Skeletal muscle tissue (tissue), 4 donors: ENCODE results near the gene FRS2. TPM values are rescaled to one million over a fixed set of nuclear protein-coding genes. Genes with fewer than 3 reads are reported as not detected.

Experiments
- H3K27ac ChIP-seq: one replicate; pipeline ENCODE4 v1.7.0; 2013; ENCODE audit warnings: mild to moderate bottlenecking, low read depth, low read length, inconsistent platforms
- H3K27me3 ChIP-seq, 3 donors: one replicate each; pipeline ENCODE4 v1.7.0; 2013; ENCODE audit warnings: low read length in 3 of 3; ENCODE audit not compliant: control insufficient read depth in 3 of 3, insufficient read depth in 3 of 3
- H3K36me3 ChIP-seq, 3 donors: one replicate each; pipeline ENCODE4 v1.7.0; 2013; ENCODE audit warnings: low read length in 3 of 3; ENCODE audit not compliant: control insufficient read depth in 3 of 3, insufficient read depth in 3 of 3
- H3K4me1 ChIP-seq, 3 donors: one replicate each; pipeline ENCODE4 v1.7.0; 2013; ENCODE audit warnings: low read length in 3 of 3, mild to moderate bottlenecking in 3 of 3; ENCODE audit not compliant: control insufficient read depth in 3 of 3, insufficient read depth in 3 of 3
- H3K4me3 ChIP-seq, 3 donors: one replicate each; pipeline ENCODE4 v1.7.0; 2013; ENCODE audit warnings: low read length in 3 of 3
- H3K9ac ChIP-seq, 3 donors: one replicate each; pipeline ENCODE4 v1.7.0; 2013; ENCODE audit warnings: low read length in 3 of 3, mild to moderate bottlenecking in 3 of 3, moderate library complexity in 2 of 3, low read depth in 1 of 3
- H3K9me3 ChIP-seq, 3 donors: one replicate each; pipeline ENCODE4 v1.7.0; 2013; ENCODE audit warnings: low read length in 3 of 3; ENCODE audit not compliant: control insufficient read depth in 3 of 3
- total RNA-seq: library from RNA; depleted of rRNA; stranded (reverse); fragments of >200 nt; gene quantifications from one replicate; pipeline ENCODE4 v1.2.3, GENCODE V29; 2014
- donor health status: Osteomylitis.

FRS2 gene, protein sequence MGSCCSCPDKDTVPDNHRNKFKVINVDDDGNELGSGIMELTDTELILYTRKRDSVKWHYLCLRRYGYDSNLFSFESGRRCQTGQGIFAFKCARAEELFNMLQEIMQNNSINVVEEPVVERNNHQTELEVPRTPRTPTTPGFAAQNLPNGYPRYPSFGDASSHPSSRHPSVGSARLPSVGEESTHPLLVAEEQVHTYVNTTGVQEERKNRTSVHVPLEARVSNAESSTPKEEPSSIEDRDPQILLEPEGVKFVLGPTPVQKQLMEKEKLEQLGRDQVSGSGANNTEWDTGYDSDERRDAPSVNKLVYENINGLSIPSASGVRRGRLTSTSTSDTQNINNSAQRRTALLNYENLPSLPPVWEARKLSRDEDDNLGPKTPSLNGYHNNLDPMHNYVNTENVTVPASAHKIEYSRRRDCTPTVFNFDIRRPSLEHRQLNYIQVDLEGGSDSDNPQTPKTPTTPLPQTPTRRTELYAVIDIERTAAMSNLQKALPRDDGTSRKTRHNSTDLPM
- 32.9 TPM for total RNA-seq

DNA sequence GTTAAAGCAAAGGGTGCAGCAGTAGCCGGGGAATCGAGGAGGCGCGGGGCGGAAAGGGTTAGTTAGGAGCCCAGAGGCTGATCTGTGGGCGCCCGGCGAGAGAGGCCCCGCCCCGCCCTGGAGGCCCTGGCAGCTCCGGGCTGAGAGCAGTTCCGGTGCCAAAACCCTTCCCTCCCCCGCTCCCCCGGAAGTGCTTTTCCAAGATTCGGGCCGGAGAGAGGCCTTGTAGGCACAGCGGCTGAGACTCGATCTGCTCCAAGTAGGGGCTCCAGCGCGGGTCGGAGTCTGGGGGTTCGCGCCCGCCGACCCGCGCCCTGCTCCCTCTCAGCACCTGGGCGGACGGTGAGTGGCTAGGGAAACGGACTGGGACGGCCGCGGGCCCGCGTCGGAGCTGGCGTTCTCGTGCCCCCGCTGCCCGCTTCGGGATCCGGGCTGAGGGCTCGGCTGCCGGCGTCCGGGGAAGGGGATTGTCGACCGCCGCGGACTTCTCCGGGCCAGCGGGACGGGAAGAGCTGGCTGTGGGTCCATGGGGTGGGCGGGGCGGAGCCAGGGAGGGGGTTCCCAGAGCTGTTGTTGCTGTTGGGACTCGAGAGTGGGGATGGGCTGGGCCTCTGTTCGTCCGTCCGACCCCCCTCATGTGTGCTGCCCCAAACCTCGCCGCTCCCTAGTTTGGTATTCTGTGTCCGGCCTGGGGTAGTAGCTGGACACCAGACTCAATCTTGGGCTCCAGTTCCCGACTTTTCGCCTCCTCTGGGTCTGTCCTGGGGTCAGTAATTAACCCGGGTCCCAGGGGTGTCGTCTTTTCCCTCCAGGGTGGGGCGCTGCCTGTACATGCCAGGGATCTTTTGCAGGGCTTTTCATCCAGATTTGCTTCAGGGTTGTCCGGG lies at the start of gene FRS2:
Gene FRS2, plus strand, starts transcription at position 200 of the 887 bp plus-strand sequence. CDS start 98,643 bp downstream, outside the sequence.
- Histone ChIP-seq H3K4me1 (peaks cover 22 to 41% (median 40%) of the 10 kb centered on the region in 3 donors), H3K9ac (peak within 1 kb of the TSS; percentile 91 to 99 (median 96)), H3K27ac (peak within 1 kb of the TSS; percentile 94), H3K36me3 (no peaks in the 10 kb centered on the region), H3K4me3 (peak within 1 kb of the TSS; percentile 83 to 89 (median 87)), H3K9me3 (no peaks in the 10 kb centered on the region), H3K27me3 (no peaks in the 10 kb centered on the region)

DNA sequence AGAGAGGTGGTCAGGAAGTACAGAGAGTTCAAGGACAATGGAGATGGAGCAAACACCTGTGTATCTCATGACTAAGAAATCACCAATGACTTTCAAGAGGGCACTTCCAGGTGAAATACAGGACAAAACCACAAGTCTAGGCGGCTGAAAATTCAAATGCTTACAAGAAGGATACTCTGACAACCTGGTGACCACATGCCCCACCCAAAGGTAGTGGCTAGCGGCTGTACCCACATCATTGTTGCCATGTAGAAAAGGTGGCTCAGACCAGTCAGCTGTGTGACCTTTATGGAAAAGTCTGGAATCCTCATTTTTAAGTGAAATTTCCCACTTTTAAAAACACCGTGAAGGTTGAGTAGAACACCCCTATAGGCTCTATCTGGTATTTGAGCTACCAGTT lies 48.6 kb upstream of the FRS2 start:
- no peak overlapping the region for H3K4me3 ChIP-seq
- H3K36me3 ChIP-seq = no peaks in the 10 kb centered on the region
- no peak overlapping the region for H3K9ac ChIP-seq
- H3K9me3 ChIP-seq = no peaks in the 10 kb centered on the region
- H3K27me3 ChIP-seq = peaks cover 0 to 3% (median 0%) of the 10 kb centered on the region in 3 donors
- no peak overlapping the region for H3K27ac ChIP-seq
- H3K4me1 ChIP-seq = peaks cover 0 to under 1% (median 0%) of the 10 kb centered on the region in 3 donors

DNA sequence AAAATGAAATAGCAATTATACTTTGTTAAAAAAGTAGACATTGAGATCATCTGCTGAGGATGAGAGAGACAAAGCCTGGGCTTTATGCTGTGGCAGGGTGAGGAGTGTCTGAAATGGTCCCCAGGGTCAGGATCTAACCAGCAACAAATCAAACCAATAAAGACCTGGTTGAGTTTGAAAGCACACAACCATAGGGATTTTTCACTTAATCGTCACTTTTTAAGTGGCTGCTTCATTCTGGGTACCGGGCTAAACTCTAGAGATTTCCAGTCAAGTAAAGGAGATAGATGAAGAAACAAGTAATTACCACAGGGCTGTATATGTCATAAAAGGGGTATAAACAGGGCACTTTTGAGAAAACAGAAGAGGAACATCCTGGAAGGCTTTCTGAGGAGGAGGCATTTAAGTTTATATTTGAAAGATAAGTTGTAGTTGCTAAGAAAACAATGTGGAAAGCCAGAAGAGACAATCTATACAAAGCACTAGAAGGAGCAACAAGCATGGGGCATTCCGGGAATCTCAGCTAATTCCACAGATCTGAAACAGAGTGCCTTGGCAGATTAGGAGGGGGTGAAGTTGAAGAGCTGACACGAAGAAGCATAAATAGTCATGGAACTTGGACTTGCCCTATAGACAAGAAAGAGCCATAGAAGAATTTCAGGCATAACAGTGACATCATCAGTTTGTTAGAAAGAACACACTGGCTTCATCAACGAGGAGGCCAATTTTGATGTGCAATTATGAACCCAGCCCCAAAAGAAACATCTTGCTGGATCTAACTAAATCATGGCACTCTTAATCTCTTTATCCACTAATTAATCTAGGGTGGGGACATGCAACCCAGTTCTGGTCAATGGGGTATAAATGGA lies 46.9 kb upstream of the FRS2 start:
- Histone ChIP-seq H3K4me3 (no peak overlapping the region), H3K27me3 (peaks cover 0 to 3% (median 0%) of the 10 kb centered on the region in 3 donors), H3K4me1 (no peaks in the 10 kb centered on the region), H3K36me3 (no peaks in the 10 kb centered on the region), H3K27ac (no peak overlapping the region), H3K9me3 (no peaks in the 10 kb centered on the region), H3K9ac (no peak overlapping the region)

DNA sequence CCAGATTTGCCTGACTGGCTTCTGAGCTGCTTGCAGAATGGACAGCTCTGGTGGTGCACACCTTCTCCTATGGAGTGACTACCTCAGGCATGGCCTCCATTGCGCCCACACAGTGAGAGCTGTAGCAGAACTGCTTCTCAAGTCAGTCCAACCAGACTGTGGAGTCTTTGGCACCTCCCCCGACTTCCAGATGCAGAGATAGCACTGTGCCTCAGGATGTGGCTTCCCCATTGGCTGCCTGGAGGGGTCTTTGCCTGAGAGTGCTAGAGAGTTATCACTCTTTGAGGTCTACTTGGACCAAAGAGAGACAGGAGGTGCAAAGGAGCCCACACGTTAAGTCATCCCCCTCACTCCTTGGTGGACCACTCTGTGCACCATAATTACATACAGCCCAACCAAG lies 44.8 kb upstream of the FRS2 start:
- H3K27ac ChIP-seq = no peak overlapping the region
- H3K27me3 ChIP-seq = peaks cover 0 to 3% (median 0%) of the 10 kb centered on the region in 3 donors
- H3K9me3 ChIP-seq = no peaks in the 10 kb centered on the region
- no peaks in the 10 kb centered on the region for H3K36me3 ChIP-seq
- no peak overlapping the region for H3K4me3 ChIP-seq
- H3K4me1 ChIP-seq = no peaks in the 10 kb centered on the region
- no peak overlapping the region for H3K9ac ChIP-seq

DNA sequence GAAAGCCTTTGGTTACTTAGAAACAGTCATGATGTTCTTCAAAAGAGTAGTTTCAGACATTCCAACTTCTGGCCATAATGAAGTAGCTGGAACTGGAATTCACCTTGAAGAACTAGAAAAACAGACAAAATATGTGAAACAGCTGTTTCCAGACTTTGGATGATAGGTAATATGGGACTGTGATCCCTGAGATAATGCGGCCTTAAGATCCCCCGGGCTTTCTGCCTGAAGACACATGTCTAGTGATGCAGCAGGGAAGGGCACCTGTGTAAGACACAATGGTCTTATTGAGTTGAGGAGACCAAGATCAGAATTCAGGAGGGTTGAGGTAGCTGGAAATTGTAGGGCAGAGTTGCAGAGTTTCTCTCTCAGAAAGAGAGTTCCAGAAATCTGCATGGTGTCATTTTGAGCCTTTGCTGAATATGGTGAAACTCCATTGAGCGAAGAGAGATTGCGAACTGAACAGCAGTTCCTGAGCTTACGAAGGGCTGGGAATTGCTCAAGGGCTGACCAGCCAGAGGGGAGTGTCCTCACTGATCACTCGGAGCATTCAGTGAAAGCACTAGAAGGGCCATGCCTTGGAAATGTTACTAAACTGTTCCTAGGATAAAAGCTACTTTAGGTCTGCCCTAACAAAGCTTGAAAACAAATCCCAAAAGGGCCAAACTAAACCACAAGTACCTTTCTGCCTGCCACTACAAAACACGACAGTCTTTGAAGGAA lies 41.7 kb upstream of the FRS2 start:
- Histone ChIP-seq H3K27ac (no peak overlapping the region), H3K4me3 (no peak overlapping the region), H3K36me3 (no peaks in the 10 kb centered on the region), H3K4me1 (peaks cover 0 to 11% (median 0%) of the 10 kb centered on the region in 3 donors), H3K9me3 (no peaks in the 10 kb centered on the region), H3K9ac (no peak overlapping the region), H3K27me3 (no peaks in the 10 kb centered on the region)

DNA sequence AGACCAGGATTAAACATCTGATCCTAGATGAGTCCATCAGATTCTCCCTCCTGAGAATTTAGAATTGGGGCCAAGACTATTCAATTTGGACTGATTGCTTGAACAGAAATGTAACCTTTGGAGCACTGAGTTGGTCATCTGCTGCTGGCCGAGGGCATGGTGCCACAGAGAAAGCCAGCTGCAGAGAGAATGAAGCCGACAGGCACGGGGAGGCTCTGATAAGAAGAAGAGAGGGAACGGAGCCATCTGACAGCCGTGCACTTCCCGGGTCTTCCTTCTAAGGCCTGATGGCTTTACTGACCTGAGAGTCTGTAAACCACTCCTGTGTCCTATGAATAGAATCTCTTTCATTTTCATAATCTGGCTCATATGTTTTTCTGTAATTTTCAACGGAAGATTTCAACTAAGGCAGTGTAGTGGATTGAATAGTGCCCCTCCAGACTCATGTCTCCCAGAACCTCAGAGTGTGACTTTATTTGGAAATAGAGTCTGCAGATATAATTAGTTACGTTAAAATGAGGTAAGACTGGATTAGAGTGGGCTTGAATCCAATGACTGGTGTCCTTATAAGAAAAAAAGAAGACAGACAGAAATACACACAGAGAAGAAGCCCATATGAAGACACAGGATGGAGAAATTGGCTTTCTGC lies 39.1 kb upstream of the FRS2 start:
- peak overlapping the region in 1 of 3 donors; percentile 19 for H3K4me3 ChIP-seq
- peaks cover 0 to 11% (median 0%) of the 10 kb centered on the region in 3 donors for H3K4me1 ChIP-seq
- H3K36me3 ChIP-seq = no peaks in the 10 kb centered on the region
- H3K27me3 ChIP-seq = no peaks in the 10 kb centered on the region
- no peak overlapping the region for H3K9ac ChIP-seq
- H3K9me3 ChIP-seq = no peaks in the 10 kb centered on the region
- peak overlapping the region; percentile 49 for H3K27ac ChIP-seq

DNA sequence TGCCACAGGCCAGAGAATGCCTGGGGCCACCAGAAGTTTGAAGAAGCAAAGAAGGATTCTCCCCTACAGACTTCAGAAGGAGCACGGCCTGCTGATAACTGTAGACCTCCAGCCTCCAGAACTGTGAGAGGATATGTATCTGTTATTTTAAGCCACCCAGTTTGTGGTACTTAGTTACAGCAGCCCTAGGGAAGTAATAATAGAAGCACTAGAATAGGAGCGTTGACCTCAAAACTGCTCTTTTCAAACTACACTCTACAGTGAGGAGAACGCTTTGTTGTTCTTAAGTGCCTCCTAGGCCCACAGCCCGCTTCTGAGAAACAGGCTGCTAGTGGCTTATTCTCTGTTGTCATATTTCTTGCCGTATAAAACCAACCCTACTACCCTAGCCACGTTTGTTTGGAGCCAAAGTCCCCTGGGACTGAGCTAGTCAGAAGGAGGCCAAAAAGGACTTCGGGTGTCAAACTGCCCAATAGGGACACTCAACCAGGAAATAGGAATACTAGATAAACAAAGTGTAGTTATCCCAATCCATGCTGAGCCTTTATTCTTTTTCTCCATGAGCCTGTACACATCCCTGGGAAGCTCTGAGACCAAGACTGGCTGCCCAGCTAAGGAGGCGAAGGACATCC lies 38.5 kb upstream of the FRS2 start:
- H3K27me3 ChIP-seq = no peaks in the 10 kb centered on the region
- peak overlapping the region; percentile 49 for H3K27ac ChIP-seq
- H3K9ac ChIP-seq = no peak overlapping the region
- no peaks in the 10 kb centered on the region for H3K36me3 ChIP-seq
- peaks cover 0 to 11% (median 0%) of the 10 kb centered on the region in 3 donors for H3K4me1 ChIP-seq
- H3K4me3 ChIP-seq = no peak overlapping the region
- no peaks in the 10 kb centered on the region for H3K9me3 ChIP-seq

DNA sequence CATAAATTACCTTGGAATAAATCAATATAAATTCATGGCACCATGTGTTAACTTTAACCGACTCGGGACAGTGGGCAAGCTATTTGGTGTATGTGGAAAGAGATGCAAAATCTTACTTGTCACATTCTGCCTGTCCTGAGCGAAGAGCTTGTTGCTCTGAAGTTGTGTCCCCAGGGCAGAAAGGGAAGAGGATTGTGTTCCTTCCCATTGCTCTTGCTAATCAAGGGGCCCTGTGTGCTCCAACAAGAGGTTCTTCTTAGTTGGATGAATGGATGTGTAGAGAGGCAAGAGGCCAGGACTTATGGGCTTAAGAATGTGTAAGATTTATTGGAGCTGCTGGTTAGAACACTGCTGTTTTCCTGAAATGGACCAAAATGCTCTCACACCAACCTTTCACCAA lies 36.5 kb upstream of the FRS2 start:
- Histone ChIP-seq H3K27ac (no peak overlapping the region), H3K27me3 (no peaks in the 10 kb centered on the region), H3K4me3 (no peak overlapping the region), H3K9ac (no peak overlapping the region), H3K36me3 (no peaks in the 10 kb centered on the region), H3K4me1 (peaks cover 0 to 11% (median 0%) of the 10 kb centered on the region in 3 donors), H3K9me3 (no peaks in the 10 kb centered on the region)
